H9 (cell line): Measurements from ENCODE around the gene TCF7L1. TPM values are rescaled to one million over a fixed set of nuclear protein-coding genes. Genes with fewer than 3 reads are reported as not detected.
A peak's percentile ranks its signal among the peaks of the same experiment; 100 is the strongest.

Experiments used
- DNase-seq: peaks from one replicate; pipeline ENCODE4 v3.0.0-alpha.2; 2017
- H2AFZ ChIP-seq: one replicate; pipeline ENCODE4 v1.6.1; 2013; ENCODE audit warnings: mild to moderate bottlenecking, low read length, control low read depth, moderate library complexity
- H2AK5ac ChIP-seq: 2 replicates; pipeline ENCODE4 v1.6.1; 2013; ENCODE audit warnings: low read length, control low read depth, mixed read lengths; ENCODE audit not compliant: insufficient read length
- H2BK120ac ChIP-seq: one replicate; pipeline ENCODE4 v1.6.1; 2013; ENCODE audit warnings: low read depth, mild to moderate bottlenecking, low read length, control low read depth, inconsistent platforms; ENCODE audit not compliant: poor library complexity, severe bottlenecking
- H2BK12ac ChIP-seq: 2 replicates; pipeline ENCODE4 v1.6.1; 2013; ENCODE audit warnings: low read length, control low read depth, mixed read lengths, low read depth; ENCODE audit not compliant: insufficient read length
- H2BK15ac ChIP-seq: 2 replicates; pipeline ENCODE4 v1.6.1; 2013; ENCODE audit warnings: low read depth, low read length, control low read depth
- H2BK20ac ChIP-seq: one replicate; pipeline ENCODE4 v1.6.1; 2013; ENCODE audit warnings: low read depth, mild to moderate bottlenecking, low read length, control low read depth, inconsistent platforms; ENCODE audit not compliant: poor library complexity, severe bottlenecking
- H2BK5ac ChIP-seq: 2 replicates; pipeline ENCODE4 v1.6.1; 2013; ENCODE audit warnings: low read length, control low read depth, mixed read lengths; ENCODE audit not compliant: insufficient read length
- H3K14ac ChIP-seq: 2 replicates; pipeline ENCODE4 v1.6.1; 2013; ENCODE audit warnings: low read length, control low read depth; ENCODE audit not compliant: insufficient read depth
- H3K18ac ChIP-seq: 2 replicates; pipeline ENCODE4 v1.6.1; 2013; ENCODE audit warnings: low read depth, mild to moderate bottlenecking, mixed read lengths, low read length, control low read depth; ENCODE audit not compliant: insufficient read length
- H3K23ac ChIP-seq: 2 replicates; pipeline ENCODE4 v1.6.1; 2013; ENCODE audit warnings: low read length, control low read depth, mixed read lengths, low read depth; ENCODE audit not compliant: insufficient read length
- H3K23me2 ChIP-seq: 2 replicates; pipeline ENCODE4 v1.6.1; 2013; ENCODE audit warnings: low read depth, mild to moderate bottlenecking, mixed read lengths, low read length, control low read depth; ENCODE audit not compliant: insufficient read length, poor library complexity, severe bottlenecking
- H3K27ac ChIP-seq: 2 replicates; pipeline ENCODE4 v1.5.1; 2013; ENCODE audit warnings: low read length, control low read depth, mixed read lengths, low read depth; ENCODE audit not compliant: insufficient read length
- H3K27me3 ChIP-seq: 2 replicates; pipeline ENCODE4 v1.6.1; 2013; ENCODE audit warnings: low read length, control low read depth, inconsistent platforms; ENCODE audit not compliant: insufficient read depth
- H3K4ac ChIP-seq: 2 replicates; pipeline ENCODE4 v1.6.1; 2013; ENCODE audit warnings: low read depth, mild to moderate bottlenecking, control low read depth, inconsistent platforms, low read length, moderate library complexity
- H3K4me1 ChIP-seq: 2 replicates; pipeline ENCODE4 v1.6.1; 2013; ENCODE audit warnings: low read length, control low read depth, inconsistent platforms; ENCODE audit not compliant: insufficient read depth
- H3K4me2 ChIP-seq: 2 replicates; pipeline ENCODE4 v1.6.1; 2013; ENCODE audit warnings: low read length, control low read depth, mixed read lengths; ENCODE audit not compliant: insufficient read length, insufficient read depth
- H3K56ac ChIP-seq: 2 replicates; pipeline ENCODE4 v1.6.1; 2013; ENCODE audit warnings: low read depth, mild to moderate bottlenecking, mixed read lengths, low read length, control low read depth; ENCODE audit not compliant: insufficient read length
- H3K79me1 ChIP-seq: 2 replicates; pipeline ENCODE4 v1.6.1; 2013; ENCODE audit warnings: low read depth, mild to moderate bottlenecking, moderate library complexity, low read length, control low read depth, inconsistent platforms; ENCODE audit not compliant: insufficient read depth, poor library complexity, severe bottlenecking
- H3K79me2 ChIP-seq: 2 replicates; pipeline ENCODE4 v1.6.1; 2013; ENCODE audit warnings: low read length, control low read depth, inconsistent platforms; ENCODE audit not compliant: insufficient read depth
- H3K9ac ChIP-seq: 2 replicates; pipeline ENCODE4 v1.6.1; 2013; ENCODE audit warnings: low read length, control low read depth, mixed read lengths; ENCODE audit not compliant: insufficient read length; ENCODE audit errors: extremely low read depth
- H3K9me3 ChIP-seq: one replicate; pipeline ENCODE4 v1.6.1; 2013; ENCODE audit warnings: low read depth, low read length, inconsistent platforms; ENCODE audit not compliant: control insufficient read depth
- H3T11ph ChIP-seq: one replicate; pipeline ENCODE4 v1.6.1; 2013; ENCODE audit warnings: mild to moderate bottlenecking, low read length, control low read depth, inconsistent platforms
- H4K20me1 ChIP-seq: one replicate; pipeline ENCODE4 v1.6.1; 2013; ENCODE audit not compliant: control insufficient read depth, insufficient read length, insufficient read depth
- H4K5ac ChIP-seq: 2 replicates; pipeline ENCODE4 v1.6.1; 2013; ENCODE audit warnings: low read depth, mild to moderate bottlenecking, mixed read lengths, low read length, control low read depth; ENCODE audit not compliant: insufficient read length
- H4K8ac ChIP-seq: replicated peaks from 2 replicates; pipeline ENCODE4 v1.6.1; 2013; ENCODE audit warnings: low read length, control low read depth, mixed read lengths, low read depth; ENCODE audit not compliant: insufficient read length
- H4K91ac ChIP-seq: 2 replicates; pipeline ENCODE4 v1.6.1; 2013; ENCODE audit warnings: low read depth, mild to moderate bottlenecking, moderate library complexity, mixed read lengths, low read length, control low read depth; ENCODE audit not compliant: insufficient read length
- H3K27ac Mint-ChIP-seq, 3 experiments: 2 replicates in 2 of 3; 3 replicates in 1 of 3; pipeline ENCODE4 v1.8.0; 2020 to 2021; ENCODE audit warnings: mixed read lengths in 3 of 3, mild to moderate bottlenecking in 1 of 3, moderate library complexity in 1 of 3
- H3K27me3 Mint-ChIP-seq: 2 replicates; pipeline ENCODE4 v1.8.0; 2021; ENCODE audit warnings: low read depth, mild to moderate bottlenecking, moderate library complexity, mixed read lengths
- H3K36me3 Mint-ChIP-seq, 3 experiments: 2 replicates in 2 of 3; 3 replicates in 1 of 3; pipeline ENCODE4 v1.8.0; 2020 to 2021; ENCODE audit warnings: low read depth in 3 of 3, mixed read lengths in 3 of 3; ENCODE audit not compliant: insufficient read depth in 1 of 3
- H3K4me1 Mint-ChIP-seq, 2 experiments: 2 replicates each; pipeline ENCODE4 v1.8.0; 2020; ENCODE audit warnings: mixed read lengths in 2 of 2
- H3K4me3 Mint-ChIP-seq, 2 experiments: 2 replicates in 1 of 2; 3 replicates in 1 of 2; pipeline ENCODE4 v1.8.0; 2020 to 2021; ENCODE audit warnings: mild to moderate bottlenecking in 2 of 2, mixed read lengths in 2 of 2, moderate library complexity in 1 of 2
- H3K9me3 Mint-ChIP-seq, 2 experiments: 2 replicates in 1 of 2; 3 replicates in 1 of 2; pipeline ENCODE4 v1.8.0; 2020; ENCODE audit warnings: mild to moderate bottlenecking in 2 of 2, mixed read lengths in 2 of 2, moderate library complexity in 1 of 2
- WGBS: extraction: QIAGEN DNeasy Blood & Tissue Kit; methylation state at CpG from one replicate; pipeline ENCODE4 v1.1.7; 2013; ENCODE audit warnings: missing lambda C conversion rate, low lambda C conversion rate, mixed read lengths; ENCODE audit not compliant: insufficient read length; ENCODE audit errors: extremely low coverage; 5-methylcytosine and 5-hydroxymethylcytosine counted together
- total RNA-seq: library from RNA; stranded (reverse); gene quantifications from 2 replicates; pipeline ENCODE4 v1.2.1, GENCODE V29; 2021
- TF ChIP-seq, protein P1 (sequence below): fragments of 200-600 bp; sonication (generic); conservative IDR thresholded peaks from 3 replicates; pipeline ENCODE4 v1.8.0; 2021; ENCODE audit warnings: antibody characterized with exemption, mild to moderate bottlenecking

Gene TCF7L1
- total RNA-seq, 1 experiment from 2014 or later, result 112 TPM

GRCh38 chr2:85354286-85355072 is 221.3 kb downstream of the TCF7L1 start, which contains the start of the genes ELMOD3 and RETSAT:
Gene ELMOD3, plus strand, starts transcription at chr2:85354769. Its CDS starts 2,430 bp downstream, at chr2:85357199.
Gene RETSAT, minus strand, starts transcription at chr2:85354528. Its CDS starts 21 bp downstream, at chr2:85354507.
- Histone ChIP-seq H4K5ac (no peak within 1 kb of the TSS), H3K23ac (no peak within 1 kb of the TSS), H3K9ac (peak within 1 kb of the TSS; percentile 71), H2BK15ac (no peak within 1 kb of the TSS), H2BK120ac (no peak within 1 kb of the TSS), H4K91ac (no peak within 1 kb of the TSS), H2AK5ac (no peak within 1 kb of the TSS), H3K27me3 (no peaks in the 10 kb centered on the region), H3K27ac (no peak within 1 kb of the TSS), H2BK12ac (no peak within 1 kb of the TSS), H3K4me1 (no peaks in the 10 kb centered on the region), H4K8ac (no peak within 1 kb of the TSS), H3K9me3 (no peaks in the 10 kb centered on the region), H3K79me1 (no peaks in the 10 kb centered on the region), H3K4ac (no peak within 1 kb of the TSS), H3K18ac (no peak within 1 kb of the TSS), H2AFZ (peak within 1 kb of the TSS; percentile 56), H2BK20ac (no peak within 1 kb of the TSS), H3K56ac (no peak within 1 kb of the TSS), H3K14ac (no peak within 1 kb of the TSS; the same call in 1 of the 2 replicates), H3K4me2 (peak within 1 kb of the TSS; percentile 89), H4K20me1 (no peaks in the 10 kb centered on the region), H2BK5ac (no peak within 1 kb of the TSS), H3K23me2 (peaks cover 12% of the 10 kb centered on the region), H3K79me2 (no peaks in the 10 kb centered on the region), H3T11ph (no peak within 1 kb of the TSS)
- Mint-ChIP-seq H3K27ac (peak within 1 kb of the TSS in 2 of 3 experiments; percentile 95; a peak in 6 of 7 replicates), H3K27me3 (no peaks in the 10 kb centered on the region), H3K36me3 (peaks cover 12 to 27% (median 16%) of the 10 kb centered on the region in 3 experiments; a peak in 6 of 7 replicates), H3K4me1 (peaks cover 5 to 12% of the 10 kb centered on the region in 2 experiments; a peak in 3 of 4 replicates), H3K9me3 (no peaks in the 10 kb centered on the region), H3K4me3 (peak within 1 kb of the TSS; percentile 91 to 99)
- WGBS, result no CpG with 5 or more reads among the region's 42 CpGs
- DNase-seq, result peak; percentile 98
- TF ChIP-seq, protein P1, sequence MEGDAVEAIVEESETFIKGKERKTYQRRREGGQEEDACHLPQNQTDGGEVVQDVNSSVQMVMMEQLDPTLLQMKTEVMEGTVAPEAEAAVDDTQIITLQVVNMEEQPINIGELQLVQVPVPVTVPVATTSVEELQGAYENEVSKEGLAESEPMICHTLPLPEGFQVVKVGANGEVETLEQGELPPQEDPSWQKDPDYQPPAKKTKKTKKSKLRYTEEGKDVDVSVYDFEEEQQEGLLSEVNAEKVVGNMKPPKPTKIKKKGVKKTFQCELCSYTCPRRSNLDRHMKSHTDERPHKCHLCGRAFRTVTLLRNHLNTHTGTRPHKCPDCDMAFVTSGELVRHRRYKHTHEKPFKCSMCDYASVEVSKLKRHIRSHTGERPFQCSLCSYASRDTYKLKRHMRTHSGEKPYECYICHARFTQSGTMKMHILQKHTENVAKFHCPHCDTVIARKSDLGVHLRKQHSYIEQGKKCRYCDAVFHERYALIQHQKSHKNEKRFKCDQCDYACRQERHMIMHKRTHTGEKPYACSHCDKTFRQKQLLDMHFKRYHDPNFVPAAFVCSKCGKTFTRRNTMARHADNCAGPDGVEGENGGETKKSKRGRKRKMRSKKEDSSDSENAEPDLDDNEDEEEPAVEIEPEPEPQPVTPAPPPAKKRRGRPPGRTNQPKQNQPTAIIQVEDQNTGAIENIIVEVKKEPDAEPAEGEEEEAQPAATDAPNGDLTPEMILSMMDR, result no peak
